DND-41 (cell line): ENCODE data around the gene SLC8A3.

ENCODE experiments used
- EZH2 ChIP-seq: IDR thresholded peaks from 3 replicates; pipeline ENCODE4 v1.6.1; 2012; ENCODE audit warnings: borderline replicate concordance, low read depth, mild to moderate bottlenecking, moderate library complexity, low read length, inconsistent platforms; ENCODE audit not compliant: severe bottlenecking
- TF ChIP-seq, protein P1 (sequence below): IDR thresholded peaks from 2 replicates; pipeline ENCODE4 v1.5.1; 2012; ENCODE audit warnings: borderline replicate concordance, low read length, moderate library complexity, mild to moderate bottlenecking; ENCODE audit not compliant: poor library complexity, severe bottlenecking; ENCODE audit errors: extremely low read depth

DNA sequence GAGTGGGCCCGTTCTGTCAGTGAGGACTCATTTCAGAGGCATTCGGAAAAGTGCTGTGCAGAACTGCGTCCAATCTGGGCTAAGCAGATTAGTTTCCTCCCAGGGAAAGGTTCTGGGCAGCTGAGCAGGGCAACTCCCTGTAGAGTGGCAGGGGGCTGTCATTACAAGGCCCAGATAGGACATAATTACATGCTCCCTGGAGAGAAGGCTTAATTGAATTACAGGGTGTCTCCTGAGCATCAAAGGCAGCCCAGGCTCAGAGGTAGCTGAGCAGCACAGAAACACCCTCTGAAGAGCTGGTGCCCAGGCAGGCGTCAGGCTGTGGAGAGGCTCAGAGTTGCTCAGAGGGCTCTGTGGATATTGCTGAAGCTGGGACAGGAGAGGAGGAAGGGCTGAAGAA lies 36.0 kb downstream of the SLC8A3 start:
- TF ChIP-seq, protein P1, sequence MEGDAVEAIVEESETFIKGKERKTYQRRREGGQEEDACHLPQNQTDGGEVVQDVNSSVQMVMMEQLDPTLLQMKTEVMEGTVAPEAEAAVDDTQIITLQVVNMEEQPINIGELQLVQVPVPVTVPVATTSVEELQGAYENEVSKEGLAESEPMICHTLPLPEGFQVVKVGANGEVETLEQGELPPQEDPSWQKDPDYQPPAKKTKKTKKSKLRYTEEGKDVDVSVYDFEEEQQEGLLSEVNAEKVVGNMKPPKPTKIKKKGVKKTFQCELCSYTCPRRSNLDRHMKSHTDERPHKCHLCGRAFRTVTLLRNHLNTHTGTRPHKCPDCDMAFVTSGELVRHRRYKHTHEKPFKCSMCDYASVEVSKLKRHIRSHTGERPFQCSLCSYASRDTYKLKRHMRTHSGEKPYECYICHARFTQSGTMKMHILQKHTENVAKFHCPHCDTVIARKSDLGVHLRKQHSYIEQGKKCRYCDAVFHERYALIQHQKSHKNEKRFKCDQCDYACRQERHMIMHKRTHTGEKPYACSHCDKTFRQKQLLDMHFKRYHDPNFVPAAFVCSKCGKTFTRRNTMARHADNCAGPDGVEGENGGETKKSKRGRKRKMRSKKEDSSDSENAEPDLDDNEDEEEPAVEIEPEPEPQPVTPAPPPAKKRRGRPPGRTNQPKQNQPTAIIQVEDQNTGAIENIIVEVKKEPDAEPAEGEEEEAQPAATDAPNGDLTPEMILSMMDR = no peak
- TF ChIP-seq EZH2 = no peak
